Measurements from ENCODE around the gene CALML4. TPM values are rescaled to one million over a fixed set of nuclear protein-coding genes. Genes with fewer than 3 reads are reported as not detected.

CALML4 gene
- total RNA-seq, 1 donor from 2014 or later, result 14.8 TPM

DNA sequence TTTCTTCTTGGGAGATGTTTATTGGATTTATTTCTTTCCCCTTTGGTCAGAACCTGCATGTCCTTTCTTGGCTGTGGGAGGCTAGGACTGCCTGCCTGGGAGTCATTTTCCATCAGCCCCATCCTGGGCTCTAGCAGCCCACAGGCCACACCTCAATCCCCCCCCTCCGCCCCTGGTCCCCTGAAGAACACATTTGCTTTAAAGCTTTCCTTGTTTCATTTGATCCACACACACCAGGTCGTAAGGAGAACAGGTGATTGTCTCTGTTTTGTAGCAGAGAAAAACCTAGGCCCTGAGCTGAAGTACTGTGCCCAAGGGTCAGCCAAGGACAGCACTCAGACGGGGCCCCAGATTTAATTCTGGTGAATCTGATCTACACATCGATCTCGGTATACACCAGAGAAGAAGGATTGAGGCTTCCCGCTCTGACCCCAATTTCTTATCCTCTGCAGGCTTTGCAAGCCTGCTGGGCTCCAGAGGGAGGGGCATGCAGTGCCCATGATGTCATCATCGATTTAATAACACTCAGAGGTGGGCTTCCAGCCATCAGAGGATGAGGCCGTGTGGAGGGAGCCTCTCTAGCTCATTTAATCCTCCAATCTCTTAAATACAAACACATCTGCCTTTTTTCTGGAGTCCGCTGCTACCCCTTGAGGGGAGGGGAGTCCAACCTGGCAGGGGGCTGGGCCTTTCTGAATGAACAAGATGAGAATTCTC, 26.1 kb upstream of the CALML4 start:
- no peak for DNase-seq (ENCODE audit: low read depth, low spot score)
- no peak for TF ChIP-seq CTCF (conservative IDR thresholded peaks at IDR 0.05)
- Mint-ChIP-seq H3K27me3 (ENCODE audit: low read depth) (no peaks in the 10 kb centered on the region), H3K4me3 (peak overlapping the region; percentile 94), H3K27ac (ENCODE audit: unreplicated experiment) (no peak overlapping the region), H3K36me3 (ENCODE audit: low read depth) (no peaks in the 10 kb centered on the region), H3K9me3 (no peaks in the 10 kb centered on the region), H3K4me1 (peaks cover 42% of the 10 kb centered on the region)

- no peaks in the 10 kb centered on the region for H3K36me3 Mint-ChIP-seq (ENCODE audit: low read depth)
- H3K27me3 Mint-ChIP-seq (ENCODE audit: low read depth), result no peaks in the 10 kb centered on the region
- H3K27ac Mint-ChIP-seq (ENCODE audit: unreplicated experiment), result peak overlapping the region; percentile 62
- DNase-seq (ENCODE audit: low read depth, low spot score), result no peak
- TF ChIP-seq CTCF (conservative IDR thresholded peaks at IDR 0.05), result no peak
- H3K9me3 Mint-ChIP-seq, result no peaks in the 10 kb centered on the region
- H3K4me3 Mint-ChIP-seq, result peak overlapping the region; percentile 94
- H3K4me1 Mint-ChIP-seq, result peaks cover 42% of the 10 kb centered on the region
Observed at GRCh38 chr15:68230157-68231100, 25.3 kb upstream of the CALML4 start.

DNA sequence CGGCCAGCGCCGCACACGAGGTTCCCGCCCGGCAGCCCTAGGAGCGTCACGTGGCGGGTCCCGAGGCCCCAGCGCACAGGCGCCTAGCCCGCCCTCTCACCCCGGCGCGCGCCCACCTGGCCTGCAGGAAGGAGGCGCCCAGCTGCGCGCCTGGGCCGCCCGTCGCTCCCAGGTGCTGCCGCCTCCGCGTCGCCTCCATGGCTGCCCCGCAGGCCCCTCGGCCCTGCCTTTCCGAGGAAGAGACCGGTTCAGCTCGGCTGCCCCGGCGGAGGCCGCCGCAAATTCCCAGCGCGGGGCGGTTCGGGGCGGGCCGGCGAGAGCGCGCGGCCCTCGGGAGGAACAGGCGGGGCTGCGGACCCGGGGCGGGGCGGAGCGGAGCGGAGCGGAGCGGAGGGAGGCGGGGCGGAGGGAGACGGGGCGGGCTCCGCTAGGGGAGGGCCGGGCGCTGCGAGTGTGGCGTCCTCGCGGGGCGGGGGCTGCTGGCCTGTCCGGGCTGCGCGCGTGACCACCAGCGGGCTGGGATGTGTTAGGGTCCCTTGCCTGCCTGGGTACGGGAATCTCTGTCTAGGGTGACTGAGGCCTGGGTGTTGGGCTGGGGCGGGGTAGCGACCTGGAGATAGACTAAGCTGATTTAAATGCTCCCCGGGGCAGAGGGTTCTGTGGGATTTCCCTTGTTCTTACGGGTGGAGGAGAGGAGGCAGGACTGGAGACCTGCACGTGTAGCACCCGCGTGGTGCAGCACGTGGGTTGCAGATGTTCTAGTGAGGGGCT, 24.4 kb upstream of the CALML4 start, which contains the start of gene CLN6:
TSS of gene CLN6 (minus strand) at position 343 of the 771 bp plus-strand sequence. CDS start at position 199, 144 bp downstream.
- H3K27ac Mint-ChIP-seq (ENCODE audit: unreplicated experiment), result peak within 1 kb of the TSS; percentile 93
- H3K4me3 Mint-ChIP-seq, result peak within 1 kb of the TSS; percentile 94

DNA sequence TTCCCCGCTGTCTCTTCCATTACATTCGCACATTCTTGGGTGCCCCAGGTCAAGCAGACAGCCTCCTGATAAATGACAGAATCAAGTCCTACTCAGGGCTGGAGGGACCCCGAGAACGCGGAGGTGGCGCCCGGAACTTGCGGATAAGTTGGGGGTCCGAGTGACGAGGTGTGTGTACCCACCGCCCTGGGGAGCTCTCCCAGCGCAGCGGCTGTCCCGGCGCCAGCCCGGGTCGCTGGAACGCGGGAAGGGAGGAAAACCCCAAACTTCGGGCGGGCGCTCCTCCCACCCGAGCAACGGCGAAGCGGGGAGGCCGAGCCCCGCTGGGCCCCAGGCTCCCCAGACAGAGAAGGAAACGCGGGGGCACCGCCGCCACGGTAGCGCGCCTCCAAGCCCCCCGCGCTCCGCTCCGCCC, 23.8 kb upstream of the CALML4 start:
- no peak for DNase-seq (ENCODE audit: low read depth, low spot score)
- peaks cover 6% of the 10 kb centered on the region for H3K36me3 Mint-ChIP-seq (ENCODE audit: low read depth)
- H3K4me3 Mint-ChIP-seq, result peak overlapping the region; percentile 92
- no peaks in the 10 kb centered on the region for H3K27me3 Mint-ChIP-seq (ENCODE audit: low read depth)
- peak overlapping the region; percentile 93 for H3K27ac Mint-ChIP-seq (ENCODE audit: unreplicated experiment)
- no peak for TF ChIP-seq CTCF (conservative IDR thresholded peaks at IDR 0.05)
- no peaks in the 10 kb centered on the region for H3K9me3 Mint-ChIP-seq
- H3K4me1 Mint-ChIP-seq, result peaks cover 50% of the 10 kb centered on the region

More for the DNA sequence above, 24.4 kb upstream of the CALML4 start, which contains the start of gene CLN6:
- Mint-ChIP-seq H3K27me3 (ENCODE audit: low read depth) (no peaks in the 10 kb centered on the region), H3K4me1 (peaks cover 49% of the 10 kb centered on the region), H3K9me3 (no peaks in the 10 kb centered on the region), H3K36me3 (ENCODE audit: low read depth) (peaks cover 3% of the 10 kb centered on the region)
- TF ChIP-seq CTCF (conservative IDR thresholded peaks at IDR 0.05), result no peak
- peak; percentile 73 for DNase-seq (ENCODE audit: low read depth, low spot score)

All from neural crest cell (in vitro differentiated cells).